ENCODE data around the gene RGS1. TPM values are rescaled to one million over a fixed set of nuclear protein-coding genes. Genes with fewer than 3 reads are reported as not detected.
A peak's percentile ranks its signal among the peaks of the same experiment; 100 is the strongest.

RGS1 gene
- total RNA-seq, 1 donor from 2014 or later, result not detected

- FAIRE-seq (no peak), DNase-seq (ENCODE audit: low read depth) (no peak)
- H3K36me3 ChIP-seq (ENCODE audit: control insufficient read depth, insufficient read depth, low read length), result no peaks in the 10 kb centered on the region
- no peak overlapping the region for H3K4me3 ChIP-seq (ENCODE audit: low read depth, low read length)
- no peaks in the 10 kb centered on the region for H3K27me3 ChIP-seq (ENCODE audit: control insufficient read depth, insufficient read depth, low read length)
- TF ChIP-seq CTCF (IDR thresholded peaks at IDR 0.05; ENCODE audit: insufficient read depth, low read length, severe bottlenecking), result no peak
Observed at GRCh38 chr1:192609110-192610079, 33.8 kb downstream of the RGS1 start.

- Histone ChIP-seq H3K27me3 (ENCODE audit: control insufficient read depth, insufficient read depth, low read length) (no peaks in the 10 kb centered on the region), H3K4me3 (ENCODE audit: low read depth, low read length) (no peak overlapping the region), H3K36me3 (ENCODE audit: control insufficient read depth, insufficient read depth, low read length) (no peaks in the 10 kb centered on the region)
- peak; percentile 12 for TF ChIP-seq CTCF (IDR thresholded peaks at IDR 0.05; ENCODE audit: insufficient read depth, low read length, severe bottlenecking)
- FAIRE-seq, result no peak
- DNase-seq (ENCODE audit: low read depth), result peak; percentile 23
Observed at GRCh38 chr1:192610112-192610889, 34.7 kb downstream of the RGS1 start.

- Histone ChIP-seq H3K27me3 (ENCODE audit: control insufficient read depth, insufficient read depth, low read length) (no peaks in the 10 kb centered on the region), H3K4me3 (ENCODE audit: low read depth, low read length) (no peak overlapping the region), H3K36me3 (ENCODE audit: control insufficient read depth, insufficient read depth, low read length) (no peaks in the 10 kb centered on the region)
- FAIRE-seq (no peak), DNase-seq (ENCODE audit: low read depth) (no peak)
- TF ChIP-seq CTCF (IDR thresholded peaks at IDR 0.05; ENCODE audit: insufficient read depth, low read length, severe bottlenecking), result no peak
Observed at GRCh38 chr1:192615055-192615454, 39.5 kb downstream of the RGS1 start.

GRCh38 chr1:192620071-192620635 lies 44.6 kb downstream of the RGS1 start:
- DNase-seq (ENCODE audit: low read depth), result no peak
- Histone ChIP-seq H3K4me3 (ENCODE audit: low read depth, low read length) (no peak overlapping the region), H3K36me3 (ENCODE audit: control insufficient read depth, insufficient read depth, low read length) (no peaks in the 10 kb centered on the region), H3K27me3 (ENCODE audit: control insufficient read depth, insufficient read depth, low read length) (no peaks in the 10 kb centered on the region)
- no peak for FAIRE-seq
- TF ChIP-seq CTCF (IDR thresholded peaks at IDR 0.05; ENCODE audit: insufficient read depth, low read length, severe bottlenecking), result no peak

- H3K27me3 ChIP-seq (ENCODE audit: control insufficient read depth, insufficient read depth, low read length), result no peaks in the 10 kb centered on the region
- H3K4me3 ChIP-seq (ENCODE audit: low read depth, low read length), result no peak overlapping the region
- H3K36me3 ChIP-seq (ENCODE audit: control insufficient read depth, insufficient read depth, low read length), result no peaks in the 10 kb centered on the region
- no peak for TF ChIP-seq CTCF (IDR thresholded peaks at IDR 0.05; ENCODE audit: insufficient read depth, low read length, severe bottlenecking)
- no peak for FAIRE-seq
- no peak for DNase-seq (ENCODE audit: low read depth)
Observed at GRCh38 chr1:192626366-192627179, 51.0 kb downstream of the RGS1 start.

Measured in bronchial epithelial cell (primary cell).